Vagina (tissue), 2 donors: Measurements from ENCODE around the gene KRTAP5-3. TPM values are rescaled to one million over a fixed set of nuclear protein-coding genes. Genes with fewer than 3 reads are reported as not detected.

Source experiments
- DNase-seq, 2 donors: peaks; one replicate each; pipeline ENCODE4 v3.0.0-alpha.2; 2017; ENCODE audit errors: extremely low spot score in 2 of 2
- H3K27ac ChIP-seq: fragments of 200-600 bp; sonication (generic); one replicate; pipeline ENCODE4 v1.5.1; 2019
- H3K27me3 ChIP-seq: fragments of 200-600 bp; sonication (generic); one replicate; pipeline ENCODE4 v1.5.1; 2019
- H3K36me3 ChIP-seq, 2 donors: fragments of 200-600 bp; sonication (generic); one replicate each; pipeline ENCODE4 v1.5.1; 2017 to 2019
- H3K4me1 ChIP-seq: fragments of 200-600 bp; sonication (generic); one replicate; pipeline ENCODE4 v1.5.1; 2019
- H3K4me3 ChIP-seq, 2 donors: fragments of 200-600 bp; sonication (generic); 1 replicate in 1 of 2; 2 replicates in 1 of 2; pipeline ENCODE4 v1.5.1; 2016 to 2019
- H3K9me3 ChIP-seq: fragments of 200-600 bp; sonication (generic); one replicate; pipeline ENCODE4 v1.5.1; 2019
- CTCF ChIP-seq, 3 experiments: fragments of 450-650 bp in 2 of 3; fragments of 200-600 bp in 1 of 3; sonication (generic) in 1 of 3; IDR thresholded peaks; one replicate each; pipeline ENCODE4 v1.5.1; 2017 to 2019; ENCODE audit warnings: antibody characterized with exemption in 3 of 3, mild to moderate bottlenecking in 2 of 3, moderate library complexity in 2 of 3
- POLR2A ChIP-seq, 2 donors: fragments of 450-650 bp; IDR thresholded peaks; one replicate each; pipeline ENCODE4 v1.6.1; 2017; ENCODE audit warnings: antibody characterized with exemption in 2 of 2, mild to moderate bottlenecking in 2 of 2, moderate library complexity in 2 of 2
- POLR2AphosphoS5 ChIP-seq, 2 donors: sonication (generic); formaldehyde crosslinking; IDR thresholded peaks; one replicate each; pipeline ENCODE4 v1.9.0; 2017; ENCODE audit warnings: antibody characterized with exemption in 2 of 2, mild to moderate bottlenecking in 2 of 2, low read depth in 1 of 2; ENCODE audit not compliant: insufficient read depth in 1 of 2
- intact Hi-C: fragments of 100-400 bp; cut with DNase I; formaldehyde crosslinking; loops from one replicate; pipeline ENCODE4 v1.15.1; 2023
- total RNA-seq: library from RNA; depleted of rRNA; stranded (reverse); fragments of >200 nt; gene quantifications from one replicate; pipeline ENCODE4 v1.2.3, GENCODE V29; 2016

The KRTAP5-3 gene
- total RNA-seq, 1 donor from 2014 or later, result not detected

GRCh38 chr11:1654388-1655167 lies 46.3 kb upstream of the KRTAP5-3 start:
- Histone ChIP-seq H3K27me3 (no peaks in the 10 kb centered on the region), H3K4me3 (no peak overlapping the region), H3K27ac (no peak overlapping the region), H3K4me1 (peaks cover 9% of the 10 kb centered on the region), H3K9me3 (no peaks in the 10 kb centered on the region), H3K36me3 (no peaks in the 10 kb centered on the region)
- TF ChIP-seq POLR2AphosphoS5 (IDR thresholded peaks at IDR 0.05; ENCODE audit: insufficient read depth in 1 of 2, low read depth in 1 of 2) (no peak), POLR2A (IDR thresholded peaks at IDR 0.05) (no peak), CTCF (IDR thresholded peaks at IDR 0.05) (no peak)
- DNase-seq, result no peak
- intact Hi-C loops, result loop anchor here (10.0 kb wide), 1 partner anchor 500 kb away; no protein-coding TSS in a partner anchor

- TF ChIP-seq POLR2AphosphoS5 (IDR thresholded peaks at IDR 0.05; ENCODE audit: insufficient read depth in 1 of 2, low read depth in 1 of 2) (no peak), CTCF (IDR thresholded peaks at IDR 0.05) (no peak), POLR2A (IDR thresholded peaks at IDR 0.05) (no peak)
- no peak for DNase-seq
- no peak overlapping the region for H3K4me3 ChIP-seq
Observed at GRCh38 chr11:1653541-1654387, 45.5 kb upstream of the KRTAP5-3 start.

DNA sequence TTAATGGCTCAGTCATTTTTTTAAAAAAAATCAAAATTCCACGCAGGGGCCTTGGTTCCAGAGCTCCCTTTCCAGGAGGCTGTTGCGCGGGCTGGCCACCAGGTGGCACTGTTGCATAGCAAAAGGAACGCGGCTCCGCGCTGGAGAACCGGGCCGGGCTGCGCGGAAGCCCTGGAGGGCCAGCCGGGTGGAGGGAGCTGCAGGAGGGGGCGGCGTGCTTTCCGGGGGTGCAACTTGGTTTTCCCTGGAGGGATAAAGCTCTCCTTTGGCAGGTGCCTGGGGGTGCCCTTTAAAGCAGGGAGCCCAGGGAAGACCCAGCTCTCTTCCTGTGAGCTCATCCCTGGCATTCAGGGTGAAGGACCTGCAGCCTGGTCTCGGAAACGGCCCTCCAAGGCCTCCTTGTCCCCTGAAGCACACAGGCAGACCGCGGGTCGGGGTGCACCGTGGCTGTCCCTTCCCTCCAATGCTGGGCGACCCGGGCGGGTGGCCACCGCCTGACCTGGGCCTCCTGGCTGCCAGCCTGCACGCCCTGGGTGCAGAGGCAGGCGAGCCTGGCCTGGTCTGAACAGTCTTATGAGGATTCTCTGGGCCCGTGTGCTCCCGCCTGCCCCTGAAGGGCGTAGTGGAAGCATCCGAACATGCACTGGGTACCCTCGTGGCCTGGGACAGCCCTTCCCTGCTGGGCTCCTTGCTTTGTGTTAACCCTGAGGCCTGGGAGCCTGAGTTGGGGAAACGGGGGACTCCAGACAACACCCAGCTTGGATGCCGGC lies 44.7 kb upstream of the KRTAP5-3 start:
- no peak overlapping the region for H3K4me3 ChIP-seq
- DNase-seq, result no peak

More at GRCh38 chr11:1653541-1654387, 45.5 kb upstream of the KRTAP5-3 start:
- no peaks in the 10 kb centered on the region for H3K27me3 ChIP-seq
- H3K36me3 ChIP-seq, result no peaks in the 10 kb centered on the region
- no peaks in the 10 kb centered on the region for H3K9me3 ChIP-seq
- H3K4me1 ChIP-seq, result peaks cover 9% of the 10 kb centered on the region
- intact Hi-C loops, result loop anchor here (10.0 kb wide), 1 partner anchor 501 kb away; no protein-coding TSS in a partner anchor
- H3K27ac ChIP-seq, result no peak overlapping the region

GRCh38 chr11:1652442-1652770 lies 44.1 kb upstream of the KRTAP5-3 start:
- no peaks in the 10 kb centered on the region for H3K9me3 ChIP-seq
- H3K4me3 ChIP-seq, result no peak overlapping the region
- peaks cover 9% of the 10 kb centered on the region for H3K4me1 ChIP-seq
- DNase-seq, result no peak
- TF ChIP-seq POLR2A (IDR thresholded peaks at IDR 0.05) (no peak), CTCF (IDR thresholded peaks at IDR 0.05) (no peak)
- H3K36me3 ChIP-seq, result no peaks in the 10 kb centered on the region
- no peak overlapping the region for H3K27ac ChIP-seq
- intact Hi-C loops, result loop anchor here (10.0 kb wide), 1 partner anchor 502 kb away; no protein-coding TSS in a partner anchor
- no peaks in the 10 kb centered on the region for H3K27me3 ChIP-seq

More for the DNA sequence above, 44.7 kb upstream of the KRTAP5-3 start:
- Histone ChIP-seq H3K4me1 (peaks cover 9% of the 10 kb centered on the region), H3K36me3 (no peaks in the 10 kb centered on the region), H3K27me3 (no peaks in the 10 kb centered on the region), H3K27ac (no peak overlapping the region), H3K9me3 (no peaks in the 10 kb centered on the region)
- intact Hi-C loops, result loop anchor here (10.0 kb wide), 1 partner anchor 502 kb away; no protein-coding TSS in a partner anchor
- TF ChIP-seq POLR2AphosphoS5 (IDR thresholded peaks at IDR 0.05; ENCODE audit: insufficient read depth in 1 of 2, low read depth in 1 of 2) (no peak), CTCF (IDR thresholded peaks at IDR 0.05) (peak; percentile 87 to 99 (median 98)), POLR2A (IDR thresholded peaks at IDR 0.05) (no peak)
